GM10248 (cell line): ENCODE results near the gene STXBP6.

ENCODE experiments used
- CTCF ChIA-PET: fragments of 300-600 bp; sonication (Branson Sonifier 250); formaldehyde crosslinking; extraction: SDS; loops from one replicate; lab custom pipeline; 2021; ENCODE audit warnings: antibody characterized with exemption; lab: Yijun Ruan, JAX
- POLR2A ChIA-PET: fragments of 350-650 bp; sonication (Branson Sonifier 250); formaldehyde crosslinking; extraction: SDS; loops from one replicate; lab custom pipeline; 2020; ENCODE audit warnings: antibody characterized with exemption; lab: Yijun Ruan, JAX
- DNase-seq: peaks from one replicate; pipeline ENCODE4 v3.0.0; 2012; ENCODE audit errors: extremely low spot score
- CTCF ChIP-seq: IDR thresholded peaks from 2 replicates; pipeline ENCODE4 v1.5.1; 2012; ENCODE audit warnings: mild to moderate bottlenecking, low read depth; ENCODE audit errors: extremely low read depth, missing control alignments, control extremely low read depth

The STXBP6 gene

GRCh38 chr14:24814346-24814745, 235.6 kb downstream of the STXBP6 start:
- ChIA-PET POLR2A (no interaction called here), CTCF (interaction anchor here (1.0 to 2.8 kb wide), 2 partner anchors 9 to 10 kb away, joined by 3 to 22 read pairs; no protein-coding TSS in a partner anchor)
- DNase-seq = no peak
- TF ChIP-seq CTCF = no peak

GRCh38 chr14:24813819-24814259, 236.1 kb downstream of the STXBP6 start:
- DNase-seq = no peak
- ChIA-PET CTCF (interaction anchor here (1.0 to 2.8 kb wide), 2 partner anchors 8 to 11 kb away, joined by 3 to 22 read pairs; no protein-coding TSS in a partner anchor), POLR2A (no interaction called here)
- TF ChIP-seq CTCF = no peak

- ChIA-PET POLR2A (no interaction called here), CTCF (interaction anchor here (1.1 to 1.6 kb wide), 2 partner anchors 8 to 320 kb away, joined by 3 to 8 read pairs; no protein-coding TSS in a partner anchor)
- no peak for TF ChIP-seq CTCF
- DNase-seq = no peak
Measured at GRCh38 chr14:24813089-24813815, 236.7 kb downstream of the STXBP6 start.

- no peak for TF ChIP-seq CTCF
- ChIA-PET CTCF (interaction anchor here (1.1 to 4.9 kb wide), 3 partner anchors 13 to 324 kb away, joined by 3 to 84 read pairs (median 11); no protein-coding TSS in a partner anchor), POLR2A (no interaction called here)
- no peak for DNase-seq
Measured at GRCh38 chr14:24809135-24809534, 240.8 kb downstream of the STXBP6 start.

- no peak for DNase-seq
- ChIA-PET CTCF (interaction anchor here (1.9 to 5.1 kb wide), 5 partner anchors 14 to 592 kb away, joined by 6 to 84 read pairs (median 19); no protein-coding TSS in a partner anchor), POLR2A (no interaction called here)
- no peak for TF ChIP-seq CTCF
Measured at GRCh38 chr14:24808412-24808811, 241.5 kb downstream of the STXBP6 start.

- ChIA-PET CTCF (interaction anchor here (0.8 to 5.1 kb wide), 33 partner anchors 9 to 594 kb away, joined by 3 to 84 read pairs (median 4); no protein-coding TSS in a partner anchor), POLR2A (no interaction called here)
- DNase-seq = peak; percentile 43
- peak; percentile 70 for TF ChIP-seq CTCF
Measured at GRCh38 chr14:24806061-24806678, 243.8 kb downstream of the STXBP6 start.
